GM12874 (cell line): ENCODE results near the gene BCAM.
A peak's percentile ranks its signal among the peaks of the same experiment; 100 is the strongest.

Source experiments
- TF ChIP-seq, protein P1 (sequence below): IDR thresholded peaks from 2 replicates; pipeline ENCODE4 v1.5.1; 2011; ENCODE audit warnings: low read depth, mild to moderate bottlenecking, control low read depth, low read length, moderate library complexity; ENCODE audit not compliant: insufficient read depth

Gene BCAM

GRCh38 chr19:44807652-44808462, 1.0 kb upstream of the BCAM start:
- TF ChIP-seq, protein P1, sequence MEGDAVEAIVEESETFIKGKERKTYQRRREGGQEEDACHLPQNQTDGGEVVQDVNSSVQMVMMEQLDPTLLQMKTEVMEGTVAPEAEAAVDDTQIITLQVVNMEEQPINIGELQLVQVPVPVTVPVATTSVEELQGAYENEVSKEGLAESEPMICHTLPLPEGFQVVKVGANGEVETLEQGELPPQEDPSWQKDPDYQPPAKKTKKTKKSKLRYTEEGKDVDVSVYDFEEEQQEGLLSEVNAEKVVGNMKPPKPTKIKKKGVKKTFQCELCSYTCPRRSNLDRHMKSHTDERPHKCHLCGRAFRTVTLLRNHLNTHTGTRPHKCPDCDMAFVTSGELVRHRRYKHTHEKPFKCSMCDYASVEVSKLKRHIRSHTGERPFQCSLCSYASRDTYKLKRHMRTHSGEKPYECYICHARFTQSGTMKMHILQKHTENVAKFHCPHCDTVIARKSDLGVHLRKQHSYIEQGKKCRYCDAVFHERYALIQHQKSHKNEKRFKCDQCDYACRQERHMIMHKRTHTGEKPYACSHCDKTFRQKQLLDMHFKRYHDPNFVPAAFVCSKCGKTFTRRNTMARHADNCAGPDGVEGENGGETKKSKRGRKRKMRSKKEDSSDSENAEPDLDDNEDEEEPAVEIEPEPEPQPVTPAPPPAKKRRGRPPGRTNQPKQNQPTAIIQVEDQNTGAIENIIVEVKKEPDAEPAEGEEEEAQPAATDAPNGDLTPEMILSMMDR: peak; percentile 42; the same call in 1 of the 2 replicates

GRCh38 chr19:44809577-44810233, 802 bp downstream of the BCAM start:
- TF ChIP-seq, protein P1: no peak

- TF ChIP-seq, protein P1: no peak
Observed at GRCh38 chr19:44810234-44811121, 1.6 kb downstream of the BCAM start.

GRCh38 chr19:44811122-44811419, 2.2 kb downstream of the BCAM start:
- TF ChIP-seq, protein P1: no peak

- TF ChIP-seq, protein P1: no peak
Observed at GRCh38 chr19:44812142-44812718, 3.3 kb downstream of the BCAM start.

DNA sequence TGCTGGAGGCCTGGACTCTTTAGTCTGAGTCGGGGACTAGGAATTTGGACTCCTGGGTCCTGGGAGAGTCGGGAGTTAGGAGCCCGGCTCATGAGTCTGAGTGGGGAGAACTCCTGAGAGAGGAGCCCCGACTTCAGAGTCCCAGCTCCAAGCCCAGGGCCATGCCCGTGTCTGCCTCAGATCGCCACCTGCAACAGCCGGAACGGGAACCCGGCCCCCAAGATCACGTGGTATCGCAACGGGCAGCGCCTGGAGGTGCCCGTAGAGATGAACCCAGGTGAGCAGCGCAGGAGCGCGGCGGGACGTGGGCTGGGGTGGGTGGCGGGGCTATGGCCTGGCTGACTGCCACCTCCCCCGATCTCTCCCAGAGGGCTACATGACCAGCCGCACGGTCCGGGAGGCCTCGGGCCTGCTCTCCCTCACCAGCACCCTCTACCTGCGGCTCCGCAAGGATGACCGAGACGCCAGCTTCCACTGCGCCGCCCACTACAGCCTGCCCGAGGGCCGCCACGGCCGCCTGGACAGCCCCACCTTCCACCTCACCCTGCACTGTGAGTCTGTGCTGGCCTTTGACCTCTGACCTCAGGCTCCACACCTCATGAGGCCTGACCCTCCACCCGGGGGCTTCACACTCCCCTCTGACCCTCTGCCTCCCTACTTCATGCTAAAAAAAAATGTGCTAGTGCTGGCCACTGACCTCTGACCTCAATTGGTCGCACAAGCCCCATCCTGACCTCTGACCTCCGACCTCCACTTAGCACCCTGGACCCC, 4.4 kb downstream of the BCAM start:
- TF ChIP-seq, protein P1: no peak
